ENCODE measurements around the gene FMO1.

GRCh38 chr1:171212607-171213351, 35.5 kb upstream of the FMO1 start:
- TF ChIP-seq SMAD3 (CRISPR knock-in tag; IDR thresholded peaks at IDR 0.05; ENCODE audit: borderline replicate concordance) (no peak), CTCF (IDR thresholded peaks at IDR 0.05) (no peak), NR2C2 (CRISPR knock-in tag; IDR thresholded peaks at IDR 0.05) (no peak), ZNF416 (CRISPR knock-in tag; IDR thresholded peaks at IDR 0.05) (no peak), PREB (CRISPR knock-in tag; IDR thresholded peaks at IDR 0.05; ENCODE audit: borderline replicate concordance) (no peak), TEAD4 (CRISPR knock-in tag; IDR thresholded peaks at IDR 0.05) (no peak), ZBTB21 (CRISPR knock-in tag; IDR thresholded peaks at IDR 0.05; ENCODE audit: borderline replicate concordance) (no peak), CBFB (CRISPR knock-in tag; IDR thresholded peaks at IDR 0.05; ENCODE audit: low read depth) (no peak), FOXK1 (CRISPR knock-in tag; IDR thresholded peaks at IDR 0.05) (no peak)
